CD14-positive monocyte (primary cell): Measurements from ENCODE around the gene ZNF410. TPM values are rescaled to one million over a fixed set of nuclear protein-coding genes. Genes with fewer than 3 reads are reported as not detected.
"Not testable (repeated sequence)": the region's sequence is repeated elsewhere in the genome, so short reads cannot be mapped to it uniquely, and the experiment has no call there.

Experiments used
- DNase-seq, 3 donors: peaks; one replicate each; pipeline ENCODE4 v3.0.0-alpha.2; 2011 to 2022
- H2AFZ ChIP-seq: 2 replicates; pipeline ENCODE4 v1.6.0; 2012; ENCODE audit warnings: mild to moderate bottlenecking, low read depth, low read length, inconsistent platforms; ENCODE audit not compliant: insufficient read depth, poor library complexity, severe bottlenecking
- H3K27ac ChIP-seq, 2 donors: 1 replicate in 1 of 2; 2 replicates in 1 of 2; pipeline ENCODE4 v1.5.1; 2012 to 2013; ENCODE audit warnings: low read length in 2 of 2, control low read depth in 1 of 2, inconsistent platforms in 1 of 2, low read depth in 1 of 2, mild to moderate bottlenecking in 1 of 2
- H3K27me3 ChIP-seq, 2 donors: one replicate each; pipeline versions ENCODE4 v1.6.0 to v1.6.1; 2011 to 2013; ENCODE audit warnings: low read length in 2 of 2; ENCODE audit not compliant: control insufficient read depth in 2 of 2, insufficient read depth in 2 of 2
- H3K36me3 ChIP-seq, 2 donors: replicated peaks in 1 of 2; 1 replicate in 1 of 2; 2 replicates in 1 of 2; pipeline versions ENCODE4 v1.5.1 to v1.6.1; 2012 to 2013; ENCODE audit warnings: low read length in 2 of 2, control low read depth in 1 of 2, inconsistent platforms in 1 of 2, mild to moderate bottlenecking in 1 of 2; ENCODE audit not compliant: insufficient read depth in 2 of 2, control insufficient read depth in 1 of 2
- H3K4me1 ChIP-seq, 2 donors: 1 replicate in 1 of 2; 2 replicates in 1 of 2; pipeline versions ENCODE4 v1.5.1 to v1.6.1; 2012 to 2013; ENCODE audit warnings: low read length in 2 of 2, control low read depth in 1 of 2, inconsistent platforms in 1 of 2, mild to moderate bottlenecking in 1 of 2, moderate library complexity in 1 of 2; ENCODE audit not compliant: insufficient read depth in 2 of 2, control insufficient read depth in 1 of 2
- H3K4me2 ChIP-seq: replicated peaks from 2 replicates; pipeline ENCODE3; 2012; ENCODE audit warnings: low read length, moderate library complexity, mild to moderate bottlenecking; ENCODE audit not compliant: poor library complexity, severe bottlenecking; ENCODE audit errors: extremely low read depth
- H3K4me3 ChIP-seq, 3 experiments: fragments of 200-600 bp in 1 of 3; sonication (generic) in 1 of 3; replicated peaks in 1 of 3; 1 replicate in 2 of 3; 2 replicates in 1 of 3; pipeline ENCODE4 v1.5.1; 2011 to 2013; ENCODE audit warnings: low read length in 3 of 3, mild to moderate bottlenecking in 3 of 3, control low read depth in 2 of 3, low read depth in 2 of 3, inconsistent platforms in 1 of 3, moderate library complexity in 1 of 3
- H3K79me2 ChIP-seq: 2 replicates; pipeline ENCODE4 v1.6.0; 2012; ENCODE audit warnings: mild to moderate bottlenecking, control low read depth, inconsistent platforms, low read length, moderate library complexity; ENCODE audit not compliant: insufficient read depth
- H3K9ac ChIP-seq: 2 replicates; pipeline ENCODE4 v1.6.0; 2017; ENCODE audit warnings: low read length, mild to moderate bottlenecking; ENCODE audit not compliant: insufficient read depth, poor library complexity, severe bottlenecking
- H3K9me3 ChIP-seq, 2 donors: replicated peaks in 1 of 2; 1 replicate in 1 of 2; 2 replicates in 1 of 2; pipeline versions ENCODE4 v1.5.1 to v1.6.1; 2012 to 2013; ENCODE audit warnings: low read length in 2 of 2, control low read depth in 1 of 2; ENCODE audit not compliant: control insufficient read depth in 1 of 2, insufficient read depth in 1 of 2
- H4K20me1 ChIP-seq: 2 replicates; pipeline ENCODE4 v1.6.0; 2012; ENCODE audit warnings: mild to moderate bottlenecking, low read length, control low read depth, moderate library complexity; ENCODE audit not compliant: insufficient read depth
- H3K27ac Mint-ChIP-seq, 7 donors: one replicate each; pipeline ENCODE4 v1.8.0; 2020; ENCODE audit warnings: mild to moderate bottlenecking in 7 of 7, mixed read lengths in 7 of 7, moderate library complexity in 6 of 7, inconsistent platforms in 2 of 7
- H3K27me3 Mint-ChIP-seq, 3 donors: one replicate each; pipeline ENCODE4 v1.8.0; 2021 to 2022; ENCODE audit warnings: low read depth in 3 of 3, mild to moderate bottlenecking in 3 of 3, mixed read lengths in 3 of 3, moderate library complexity in 3 of 3, inconsistent platforms in 1 of 3
- H3K36me3 Mint-ChIP-seq, 2 donors: one replicate each; pipeline ENCODE4 v1.8.0; 2020; ENCODE audit warnings: mixed read lengths in 2 of 2, inconsistent platforms in 1 of 2, mild to moderate bottlenecking in 1 of 2
- H3K4me1 Mint-ChIP-seq: one replicate; pipeline ENCODE4 v1.8.0; 2020; ENCODE audit warnings: mild to moderate bottlenecking, mixed read lengths
- H3K4me3 Mint-ChIP-seq, 2 donors: one replicate each; pipeline ENCODE4 v1.8.0; 2020; ENCODE audit warnings: mild to moderate bottlenecking in 2 of 2, mixed read lengths in 2 of 2, moderate library complexity in 1 of 2
- H3K9me3 Mint-ChIP-seq, 7 donors: one replicate each; pipeline ENCODE4 v1.8.0; 2020 to 2022; ENCODE audit warnings: mixed read lengths in 7 of 7, mild to moderate bottlenecking in 6 of 7, moderate library complexity in 6 of 7, inconsistent platforms in 2 of 7
- CTCF ChIP-seq: fragments of 200-600 bp; IDR thresholded peaks from one replicate; pipeline ENCODE4 v1.8.0; 2022; ENCODE audit warnings: antibody characterized with exemption, mild to moderate bottlenecking
- WGBS: methylation state at CpG from one replicate; pipeline ENCODE4 v1.1.5; 2013; ENCODE audit warnings: missing lambda C conversion rate; ENCODE audit not compliant: insufficient coverage; 5-methylcytosine and 5-hydroxymethylcytosine counted together
- intact Hi-C, 2 donors: fragments of 100-400 bp; cut with micrococcal nuclease; formaldehyde crosslinking; loops; one replicate each; pipeline versions ENCODE4 v1.15.0 to v1.15.1; 2023
- polyA plus RNA-seq, 3 donors: library from polyadenylated mRNA; depleted of rRNA in 1 of 3; unstranded in 2 of 3; stranded (reverse) in 1 of 3; fragments of 300-500 nt in 2 of 3; fragments of >200 nt in 1 of 3; fragmentation: Illumina TruSeq in 2 of 3; gene quantifications; 1 replicate in 2 of 3; 2 replicates in 1 of 3; pipeline ENCODE4 v1.2.3, GENCODE V29; 2012 to 2021

The ZNF410 gene
- polyA plus RNA-seq, 3 donors: 20.4 to 53.3 (median 42.5) TPM

GRCh38 chr14:73889376-73889775, 2.7 kb downstream of the ZNF410 start:
- no peak for DNase-seq
- Histone ChIP-seq H3K27ac (no peak overlapping the region), H3K36me3 (peaks cover 19 to 28% of the 10 kb centered on the region in 2 donors), H3K27me3 (no peaks in the 10 kb centered on the region), H3K4me2 (no peak overlapping the region), H3K9me3 (no peaks in the 10 kb centered on the region), H3K79me2 (peaks cover 92% of the 10 kb centered on the region), H3K4me3 (no peak overlapping the region), H2AFZ (no peak overlapping the region), H4K20me1 (peaks cover 56% of the 10 kb centered on the region), H3K9ac (no peak overlapping the region), H3K4me1 (peaks cover 19 to 25% of the 10 kb centered on the region in 2 donors)
- Mint-ChIP-seq H3K36me3 (peaks cover 11 to 24% of the 10 kb centered on the region in 2 donors), H3K4me3 (no peak overlapping the region), H3K9me3 (no peaks in the 10 kb centered on the region), H3K4me1 (peaks cover 31% of the 10 kb centered on the region), H3K27me3 (no peaks in the 10 kb centered on the region), H3K27ac (peak overlapping the region in 1 of 7 donors; percentile 73)
- intact Hi-C loops: loop anchor here in 1 of 2 donors (5.0 kb wide), 1 partner anchor 37 kb away; the partner anchor contains the start of gene PTGR2
- no peak for TF ChIP-seq CTCF
- WGBS: no CpG with 5 or more reads among the region's 5 CpGs

DNA sequence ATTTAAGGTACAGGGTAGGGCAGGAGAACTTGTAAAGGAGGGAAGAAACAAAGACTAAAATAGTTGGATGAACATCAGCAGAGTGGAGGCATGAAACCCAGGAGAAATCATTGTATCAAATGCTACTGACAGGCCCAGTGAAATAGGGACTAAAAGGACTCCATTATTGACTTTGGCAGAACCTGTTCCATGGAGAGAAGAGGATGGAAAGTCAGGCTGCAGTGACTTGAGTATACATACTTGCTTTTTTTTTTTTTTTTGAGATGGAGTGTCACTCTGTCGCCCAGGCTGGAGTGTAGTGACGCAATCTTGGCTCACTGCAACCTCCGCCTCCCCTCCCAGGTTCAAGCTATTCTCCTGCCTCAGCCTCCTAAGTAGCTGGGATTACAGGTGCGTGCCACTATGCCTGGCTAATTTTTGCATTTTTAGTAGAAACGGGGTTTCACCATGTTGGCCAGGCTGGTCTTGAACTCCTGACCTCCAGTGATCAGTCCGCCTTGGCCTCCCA, 7.6 kb downstream of the ZNF410 start:
- H3K4me3 ChIP-seq, H3K4me1 ChIP-seq, H3K9ac ChIP-seq, intact Hi-C loops, H3K27ac ChIP-seq, H3K27me3 Mint-ChIP-seq, DNase-seq, H3K9me3 Mint-ChIP-seq, H3K4me3 Mint-ChIP-seq, H3K4me2 ChIP-seq, H2AFZ ChIP-seq, H3K27me3 ChIP-seq, H3K9me3 ChIP-seq, H3K4me1 Mint-ChIP-seq: not testable (repeated sequence)
- Histone ChIP-seq H3K36me3 (peaks cover 63 to 76% of the 10 kb centered on the region in 2 donors), H3K79me2 (peaks cover 56% of the 10 kb centered on the region), H4K20me1 (peaks cover 66% of the 10 kb centered on the region)
- H3K27ac Mint-ChIP-seq: peak overlapping the region in 2 of 7 donors; percentile 58 to 63
- WGBS: 93% methylated on average over 2 of the region's 6 CpGs
- H3K36me3 Mint-ChIP-seq: peaks cover 43 to 69% of the 10 kb centered on the region in 2 donors
